ENCODE measurements around the gene CABCOCO1. TPM values are rescaled to one million over a fixed set of nuclear protein-coding genes. Genes with fewer than 3 reads are reported as not detected.

The CABCOCO1 gene
- total RNA-seq, 2 experiments from 2014 or later = not detected

DNA sequence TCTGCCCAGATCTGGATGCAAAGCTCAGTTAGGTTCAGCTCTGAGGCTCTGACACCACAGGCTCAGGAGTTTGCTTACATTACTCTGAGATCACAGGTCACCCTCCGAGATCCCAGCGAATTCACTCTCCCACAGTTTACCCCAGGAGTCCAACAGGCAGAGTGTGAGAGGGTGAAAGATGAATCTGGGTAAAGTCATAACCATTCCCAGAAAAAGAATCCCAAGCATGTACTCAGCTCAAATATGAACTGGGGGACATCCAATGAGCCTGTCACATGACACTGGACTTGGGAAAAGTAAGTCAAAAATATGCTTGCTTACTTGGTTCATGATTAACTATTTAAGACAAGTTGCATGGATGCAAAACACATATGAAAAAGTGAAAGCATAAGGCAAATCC, 128.5 kb downstream of the CABCOCO1 start:
- intact Hi-C loops (cut with micrococcal nuclease) = no loop called here
- H3K9me3 Mint-ChIP-seq = no peaks in the 10 kb centered on the region
- no peak for ATAC-seq
- POLR2A ChIA-PET = no interaction called here
- DNase-seq = no peak
- H3K27ac Mint-ChIP-seq = no peak overlapping the region
- no peaks in the 10 kb centered on the region for H3K27me3 Mint-ChIP-seq
- H3K4me1 Mint-ChIP-seq (ENCODE audit: low read depth) = peaks cover 15% of the 10 kb centered on the region
- H3K4me3 Mint-ChIP-seq = no peak overlapping the region
- no peaks in the 10 kb centered on the region for H3K36me3 Mint-ChIP-seq (ENCODE audit: low read depth)
- TF ChIP-seq, protein P1, sequence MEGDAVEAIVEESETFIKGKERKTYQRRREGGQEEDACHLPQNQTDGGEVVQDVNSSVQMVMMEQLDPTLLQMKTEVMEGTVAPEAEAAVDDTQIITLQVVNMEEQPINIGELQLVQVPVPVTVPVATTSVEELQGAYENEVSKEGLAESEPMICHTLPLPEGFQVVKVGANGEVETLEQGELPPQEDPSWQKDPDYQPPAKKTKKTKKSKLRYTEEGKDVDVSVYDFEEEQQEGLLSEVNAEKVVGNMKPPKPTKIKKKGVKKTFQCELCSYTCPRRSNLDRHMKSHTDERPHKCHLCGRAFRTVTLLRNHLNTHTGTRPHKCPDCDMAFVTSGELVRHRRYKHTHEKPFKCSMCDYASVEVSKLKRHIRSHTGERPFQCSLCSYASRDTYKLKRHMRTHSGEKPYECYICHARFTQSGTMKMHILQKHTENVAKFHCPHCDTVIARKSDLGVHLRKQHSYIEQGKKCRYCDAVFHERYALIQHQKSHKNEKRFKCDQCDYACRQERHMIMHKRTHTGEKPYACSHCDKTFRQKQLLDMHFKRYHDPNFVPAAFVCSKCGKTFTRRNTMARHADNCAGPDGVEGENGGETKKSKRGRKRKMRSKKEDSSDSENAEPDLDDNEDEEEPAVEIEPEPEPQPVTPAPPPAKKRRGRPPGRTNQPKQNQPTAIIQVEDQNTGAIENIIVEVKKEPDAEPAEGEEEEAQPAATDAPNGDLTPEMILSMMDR (IDR thresholded peaks at IDR 0.05) = no peak
- CTCF ChIA-PET = no interaction called here

DNA sequence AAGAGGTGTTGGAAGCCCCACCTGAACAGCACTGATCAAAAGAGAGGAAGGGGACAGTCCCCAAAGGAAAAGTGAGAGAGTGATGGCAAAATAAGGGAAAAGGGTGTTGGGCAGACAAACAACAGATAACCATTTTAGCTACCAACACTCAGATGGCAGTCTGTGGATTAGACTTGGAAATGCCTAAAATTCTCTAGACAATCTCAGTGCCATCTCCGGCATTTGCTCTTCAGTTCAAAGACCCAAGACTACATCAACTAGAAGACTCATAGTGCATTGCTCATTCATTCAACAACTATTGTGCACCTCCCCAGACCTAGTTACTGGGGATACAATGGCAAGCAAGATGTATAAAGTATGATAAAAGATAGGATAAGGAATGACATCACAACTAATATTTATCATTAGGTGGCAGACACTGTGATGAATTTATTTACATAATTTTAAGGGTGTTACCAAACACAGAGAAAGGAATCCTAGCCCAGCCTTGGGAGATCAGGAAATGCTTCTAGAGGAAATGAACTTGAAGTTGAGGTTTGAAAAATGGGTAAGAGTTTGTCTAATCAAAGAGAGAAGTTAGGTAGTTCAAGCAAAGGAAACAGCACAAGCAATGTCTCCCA, 129.5 kb downstream of the CABCOCO1 start:
- ATAC-seq = no peak

DNA sequence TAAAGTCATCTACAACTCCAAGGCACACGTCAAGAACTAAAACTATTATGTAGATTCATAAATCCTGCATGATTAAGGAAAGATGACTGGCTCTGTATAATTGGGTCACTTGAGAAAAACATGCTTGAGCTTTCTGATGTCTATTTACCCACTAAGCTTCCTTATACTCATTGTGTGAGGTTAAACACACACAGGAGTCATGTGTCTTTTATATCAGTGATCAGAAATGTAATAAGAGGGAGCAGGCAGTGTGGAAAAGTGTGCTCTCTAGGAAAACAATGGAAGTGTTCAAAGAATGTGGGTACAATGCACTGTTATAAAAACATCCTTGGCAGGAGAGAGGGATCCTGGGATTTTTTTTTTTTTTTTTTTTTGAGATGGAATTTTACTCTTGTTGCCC, 130.2 kb downstream of the CABCOCO1 start:
- CTCF ChIA-PET = no interaction called here
- Mint-ChIP-seq H3K27ac (no peak overlapping the region), H3K4me3 (no peak overlapping the region), H3K36me3 (ENCODE audit: low read depth) (no peaks in the 10 kb centered on the region), H3K9me3 (no peaks in the 10 kb centered on the region), H3K4me1 (ENCODE audit: low read depth) (no peaks in the 10 kb centered on the region), H3K27me3 (no peaks in the 10 kb centered on the region)
- TF ChIP-seq, protein P1 (IDR thresholded peaks at IDR 0.05) = no peak
- intact Hi-C loops (cut with micrococcal nuclease) = no loop called here
- ATAC-seq = no peak
- DNase-seq = no peak
- POLR2A ChIA-PET = no interaction called here

More for the DNA sequence above, 129.5 kb downstream of the CABCOCO1 start:
- no peak for DNase-seq
- POLR2A ChIA-PET = no interaction called here
- H3K27ac Mint-ChIP-seq = no peak overlapping the region
- H3K4me3 Mint-ChIP-seq = no peak overlapping the region
- CTCF ChIA-PET = no interaction called here
- no peaks in the 10 kb centered on the region for H3K9me3 Mint-ChIP-seq
- TF ChIP-seq, protein P1 (IDR thresholded peaks at IDR 0.05) = no peak
- H3K4me1 Mint-ChIP-seq (ENCODE audit: low read depth) = peaks cover 5% of the 10 kb centered on the region
- no peaks in the 10 kb centered on the region for H3K27me3 Mint-ChIP-seq
- intact Hi-C loops (cut with micrococcal nuclease) = no loop called here
- no peaks in the 10 kb centered on the region for H3K36me3 Mint-ChIP-seq (ENCODE audit: low read depth)

DNA sequence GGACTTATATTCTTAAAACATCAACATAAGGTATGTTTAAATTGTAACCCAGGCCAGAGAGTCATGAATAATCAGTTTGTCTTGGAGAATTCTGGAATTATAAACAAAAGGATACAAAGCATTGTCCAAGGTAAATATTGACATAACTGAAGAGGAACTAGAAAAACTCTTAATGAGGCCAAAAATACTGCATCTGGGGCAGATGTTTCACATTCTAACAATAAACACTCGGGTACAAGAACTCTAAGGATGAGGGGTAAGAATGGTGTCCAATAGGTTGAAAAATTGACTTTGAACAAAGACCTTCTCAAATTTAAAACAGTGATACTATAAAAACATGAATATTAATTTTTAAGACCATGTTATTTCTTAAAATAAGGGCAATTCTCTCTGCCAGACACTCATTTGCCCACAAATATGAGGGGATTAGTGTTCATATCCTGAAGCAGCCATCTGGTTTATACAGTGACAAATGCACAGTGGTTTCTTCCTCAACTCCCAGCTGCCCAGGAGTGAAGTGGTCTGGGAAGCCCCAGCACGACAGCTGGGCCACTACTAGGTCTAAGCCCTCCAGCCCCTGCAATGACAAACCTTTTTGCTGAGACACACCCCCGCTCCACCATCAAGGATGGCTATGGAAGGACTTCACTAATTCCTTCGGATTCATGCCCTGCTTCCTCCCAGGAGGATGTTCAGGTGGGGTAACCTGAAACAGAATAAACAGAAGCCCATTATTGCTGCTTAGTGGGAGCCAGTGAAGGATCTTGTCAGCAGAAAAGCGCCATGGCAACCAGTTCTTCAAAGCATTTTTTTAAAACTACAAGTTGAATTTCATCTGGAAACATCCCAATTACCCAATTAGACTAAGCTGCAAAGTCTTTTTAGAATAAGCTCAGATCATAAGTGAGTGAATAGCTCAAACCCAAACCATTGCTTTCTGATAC, 131.3 kb downstream of the CABCOCO1 start:
- ATAC-seq (no peak), DNase-seq (no peak)
- CTCF ChIA-PET = interaction anchor here (1.2 kb wide), 2 partner anchors 10 to 16 kb away, joined by 3 read pairs; no protein-coding TSS in a partner anchor
- POLR2A ChIA-PET = no interaction called here
- no peaks in the 10 kb centered on the region for H3K9me3 Mint-ChIP-seq
- H3K4me3 Mint-ChIP-seq = no peak overlapping the region
- no peaks in the 10 kb centered on the region for H3K4me1 Mint-ChIP-seq (ENCODE audit: low read depth)
- TF ChIP-seq, protein P1 (IDR thresholded peaks at IDR 0.05) = no peak
- no peak overlapping the region for H3K27ac Mint-ChIP-seq
- H3K36me3 Mint-ChIP-seq (ENCODE audit: low read depth) = no peaks in the 10 kb centered on the region
- no peaks in the 10 kb centered on the region for H3K27me3 Mint-ChIP-seq
- intact Hi-C loops (cut with micrococcal nuclease) = no loop called here

DNA sequence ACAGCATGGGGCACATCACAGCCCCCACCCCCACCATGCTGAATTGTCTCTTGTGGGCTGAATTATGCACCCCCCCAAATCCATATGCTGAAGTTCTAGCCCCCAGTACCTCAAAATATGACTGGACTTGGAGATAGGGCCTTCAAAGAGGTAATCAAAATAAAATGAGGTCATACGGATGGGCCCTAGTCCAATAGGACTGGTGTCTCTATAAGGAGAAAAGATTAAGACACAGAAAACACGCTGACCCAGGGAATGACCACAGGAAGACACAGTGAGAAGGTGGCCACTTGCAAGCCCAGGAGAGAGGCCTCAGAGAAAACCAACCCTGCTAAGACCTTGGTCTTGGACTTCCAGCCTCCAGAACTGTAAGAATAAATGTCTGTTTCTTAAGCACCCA, 132.4 kb downstream of the CABCOCO1 start:
- CTCF ChIA-PET = interaction anchor here (1.2 kb wide), 2 partner anchors 11 to 17 kb away, joined by 3 read pairs; no protein-coding TSS in a partner anchor
- Mint-ChIP-seq H3K36me3 (ENCODE audit: low read depth) (no peaks in the 10 kb centered on the region), H3K27me3 (no peaks in the 10 kb centered on the region), H3K9me3 (no peaks in the 10 kb centered on the region), H3K27ac (no peak overlapping the region), H3K4me1 (ENCODE audit: low read depth) (no peaks in the 10 kb centered on the region), H3K4me3 (no peak overlapping the region)
- no peak for DNase-seq
- ATAC-seq = no peak
- intact Hi-C loops (cut with micrococcal nuclease) = no loop called here
- POLR2A ChIA-PET = no interaction called here
- TF ChIP-seq, protein P1 (IDR thresholded peaks at IDR 0.05) = no peak

Measured in activated CD8-positive, alpha-beta T cell treated with anti-CD3 and anti-CD28 coated beads for 36 hours (primary cell).